Stimulated activated CD8-positive, alpha-beta memory T cell treated with anti-CD3 and anti-CD28 coated beads, Interleukin-7, amount 100 ng/mL, for 48 hours (primary cell): ENCODE results near the gene L1CAM.

ENCODE experiments used
- DNase-seq, 2 donors: peaks; one replicate each; pipeline ENCODE4 v3.0.0-alpha.2; 2020; ENCODE audit warnings: low read depth in 1 of 2; ENCODE audit errors: extremely low read depth in 1 of 2

The L1CAM gene

DNA sequence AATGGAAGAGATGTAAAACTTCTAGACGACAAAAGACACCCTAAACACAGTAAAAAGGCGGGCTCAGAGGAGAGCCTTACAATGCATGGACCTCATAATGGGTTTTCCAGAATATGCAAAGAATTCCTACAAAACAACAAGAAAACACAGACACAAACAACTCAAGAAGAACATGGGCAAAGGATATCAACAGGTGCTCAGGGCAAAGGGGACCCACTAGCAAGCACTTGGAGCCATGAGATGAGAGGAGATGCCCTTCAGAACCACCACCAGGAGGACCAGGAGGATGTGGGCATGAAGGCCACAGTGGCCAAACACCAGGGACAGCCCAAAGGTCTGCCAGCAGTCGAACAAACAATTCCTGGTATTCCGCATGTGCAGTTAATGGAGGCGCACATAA is 72.8 kb downstream of the L1CAM start:
- no peak for DNase-seq

DNA sequence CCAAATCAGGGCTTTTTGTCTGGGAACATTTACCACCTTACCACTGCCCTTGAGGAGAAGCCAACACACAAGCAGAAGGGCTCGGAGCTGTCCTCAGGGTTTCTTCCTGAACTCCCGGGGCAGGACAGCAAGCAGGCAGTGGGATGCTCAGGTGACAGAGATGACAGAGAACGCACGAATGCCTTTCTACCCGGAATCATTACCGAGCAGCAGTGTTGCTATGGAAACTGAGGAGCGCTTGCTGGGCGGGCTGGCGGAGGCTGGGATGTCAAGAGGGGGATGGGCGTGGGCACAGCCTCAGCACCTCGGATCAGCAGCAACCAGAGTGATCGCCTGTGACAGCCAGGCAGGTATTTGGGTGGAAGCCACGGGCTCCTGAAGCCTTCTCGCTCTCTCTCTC is 73.8 kb downstream of the L1CAM start:
- DNase-seq: no peak
